LNCAP (cell line): ENCODE measurements around the gene TNRC6C.

ENCODE experiments used
- TF ChIP-seq, protein P1 (sequence below): fragments of 450-650 bp; IDR thresholded peaks from 2 replicates; pipeline ENCODE4 v1.5.1; 2017; ENCODE audit warnings: mild to moderate bottlenecking

The TNRC6C gene

GRCh38 chr17:78026381-78026780, 67.9 kb downstream of the TNRC6C start:
- TF ChIP-seq, protein P1, sequence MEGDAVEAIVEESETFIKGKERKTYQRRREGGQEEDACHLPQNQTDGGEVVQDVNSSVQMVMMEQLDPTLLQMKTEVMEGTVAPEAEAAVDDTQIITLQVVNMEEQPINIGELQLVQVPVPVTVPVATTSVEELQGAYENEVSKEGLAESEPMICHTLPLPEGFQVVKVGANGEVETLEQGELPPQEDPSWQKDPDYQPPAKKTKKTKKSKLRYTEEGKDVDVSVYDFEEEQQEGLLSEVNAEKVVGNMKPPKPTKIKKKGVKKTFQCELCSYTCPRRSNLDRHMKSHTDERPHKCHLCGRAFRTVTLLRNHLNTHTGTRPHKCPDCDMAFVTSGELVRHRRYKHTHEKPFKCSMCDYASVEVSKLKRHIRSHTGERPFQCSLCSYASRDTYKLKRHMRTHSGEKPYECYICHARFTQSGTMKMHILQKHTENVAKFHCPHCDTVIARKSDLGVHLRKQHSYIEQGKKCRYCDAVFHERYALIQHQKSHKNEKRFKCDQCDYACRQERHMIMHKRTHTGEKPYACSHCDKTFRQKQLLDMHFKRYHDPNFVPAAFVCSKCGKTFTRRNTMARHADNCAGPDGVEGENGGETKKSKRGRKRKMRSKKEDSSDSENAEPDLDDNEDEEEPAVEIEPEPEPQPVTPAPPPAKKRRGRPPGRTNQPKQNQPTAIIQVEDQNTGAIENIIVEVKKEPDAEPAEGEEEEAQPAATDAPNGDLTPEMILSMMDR = no peak

- TF ChIP-seq, protein P1 = no peak
Measured at GRCh38 chr17:78027121-78027520, 68.6 kb downstream of the TNRC6C start.

GRCh38 chr17:78029697-78030096, 71.2 kb downstream of the TNRC6C start:
- TF ChIP-seq, protein P1 = no peak

GRCh38 chr17:78031435-78031834, 72.9 kb downstream of the TNRC6C start:
- TF ChIP-seq, protein P1 = no peak

DNA sequence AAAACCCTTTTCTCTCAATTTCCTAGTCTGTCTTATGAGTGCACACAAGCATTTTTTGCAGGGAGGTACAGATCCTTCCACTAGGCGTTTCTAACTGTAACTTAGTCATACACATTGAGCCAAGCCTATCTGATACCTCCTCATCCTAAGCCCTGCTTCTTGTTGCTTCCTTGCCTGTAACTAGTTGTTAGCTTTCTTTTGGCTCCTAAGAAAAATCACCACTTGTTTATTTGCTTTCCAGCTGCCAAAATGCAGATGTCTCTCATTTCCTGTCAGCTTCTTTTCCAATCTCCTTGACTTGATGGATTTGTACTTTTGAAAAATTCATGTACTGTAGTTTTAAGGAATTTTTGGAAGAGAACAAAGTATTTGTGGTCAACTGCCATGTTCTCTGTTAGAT, 73.7 kb downstream of the TNRC6C start:
- TF ChIP-seq, protein P1 = no peak

GRCh38 chr17:78034429-78035091, 76.1 kb downstream of the TNRC6C start:
- TF ChIP-seq, protein P1 = no peak

DNA sequence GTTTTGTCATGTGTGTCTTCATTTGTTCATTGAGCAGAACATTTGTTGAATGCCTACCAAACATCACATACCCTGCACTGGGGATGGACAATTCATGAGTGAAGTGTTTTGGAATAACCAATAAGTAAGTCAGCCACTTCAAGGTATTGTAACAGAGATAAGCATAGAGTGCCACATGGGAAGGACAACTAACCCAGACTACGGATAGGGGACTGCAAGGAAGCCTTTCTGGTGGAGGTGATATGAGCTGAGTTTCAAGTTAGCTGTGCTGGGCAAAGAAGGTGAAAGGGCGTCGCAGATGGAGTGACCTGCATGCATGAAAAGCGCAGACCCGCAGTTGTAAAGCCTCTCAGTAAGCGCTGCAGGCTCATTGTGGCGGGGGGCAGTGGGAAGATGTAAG, 78.8 kb downstream of the TNRC6C start:
- TF ChIP-seq, protein P1 = no peak
